Left renal cortex interstitium (tissue), 4 donors: Measurements from ENCODE around the gene JPH3. TPM values are rescaled to one million over a fixed set of nuclear protein-coding genes. Genes with fewer than 3 reads are reported as not detected.
"Not testable (repeated sequence)": the region's sequence is repeated elsewhere in the genome, so short reads cannot be mapped to it uniquely, and the experiment has no call there.

Experiments used
- DNase-seq, 4 donors: peaks; one replicate each; pipeline ENCODE4 v3.0.0-alpha.2; 2013; ENCODE audit warnings: low read depth in 4 of 4, low spot score in 2 of 4, missing footprints in 1 of 4
- polyA plus RNA-seq, 4 donors: library from polyadenylated mRNA; unstranded; fragments of 120-200 nt; gene quantifications; one replicate each; pipeline ENCODE4 v1.2.1, GENCODE V29; 2013; ENCODE audit not compliant: insufficient read length in 4 of 4

The JPH3 gene
- polyA plus RNA-seq, 4 donors = 0.49 to 1.3 (median 0.91) TPM

GRCh38 chr16:87726577-87726976, 124.3 kb downstream of the JPH3 start:
- DNase-seq = not testable (repeated sequence)

DNA sequence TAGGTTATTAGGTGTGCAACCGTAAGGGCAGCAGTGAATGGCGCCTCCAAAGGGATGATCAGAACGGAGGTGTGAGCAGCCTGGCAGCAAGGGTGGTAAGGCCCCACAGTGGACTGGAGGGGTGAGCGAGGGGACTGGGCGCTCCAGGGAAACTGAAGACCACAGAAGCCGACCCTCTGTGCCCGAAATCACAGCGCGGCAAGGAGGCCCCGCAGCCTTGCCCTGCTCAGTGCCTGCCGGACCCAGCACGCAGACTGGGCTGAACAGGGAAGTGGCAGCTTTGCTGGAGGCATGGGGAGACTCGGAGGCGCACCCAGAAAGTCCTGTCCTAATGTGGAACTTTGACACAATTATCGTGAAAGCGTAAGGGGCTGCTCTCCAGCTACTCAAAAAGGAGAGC, 125.0 kb downstream of the JPH3 start:
- no peak for DNase-seq

DNA sequence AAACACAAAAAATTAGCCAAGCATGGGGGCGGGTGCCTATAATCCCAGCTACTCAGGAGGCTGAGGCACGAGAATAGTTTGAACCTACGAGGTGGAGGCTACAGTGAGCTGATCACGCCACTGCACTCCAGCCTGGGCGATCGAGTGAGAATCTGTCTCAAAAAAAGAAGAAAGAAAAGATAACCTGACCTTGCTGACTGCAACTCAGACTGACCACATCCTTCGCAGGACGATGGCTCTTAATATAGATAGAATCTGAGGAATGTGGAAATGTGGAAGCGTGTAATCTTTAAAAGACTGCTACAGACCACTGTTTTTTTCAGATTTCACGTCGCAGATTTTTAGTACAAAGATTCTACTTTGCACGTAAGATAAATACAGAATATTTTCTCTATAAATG, 125.7 kb downstream of the JPH3 start:
- no peak for DNase-seq

DNA sequence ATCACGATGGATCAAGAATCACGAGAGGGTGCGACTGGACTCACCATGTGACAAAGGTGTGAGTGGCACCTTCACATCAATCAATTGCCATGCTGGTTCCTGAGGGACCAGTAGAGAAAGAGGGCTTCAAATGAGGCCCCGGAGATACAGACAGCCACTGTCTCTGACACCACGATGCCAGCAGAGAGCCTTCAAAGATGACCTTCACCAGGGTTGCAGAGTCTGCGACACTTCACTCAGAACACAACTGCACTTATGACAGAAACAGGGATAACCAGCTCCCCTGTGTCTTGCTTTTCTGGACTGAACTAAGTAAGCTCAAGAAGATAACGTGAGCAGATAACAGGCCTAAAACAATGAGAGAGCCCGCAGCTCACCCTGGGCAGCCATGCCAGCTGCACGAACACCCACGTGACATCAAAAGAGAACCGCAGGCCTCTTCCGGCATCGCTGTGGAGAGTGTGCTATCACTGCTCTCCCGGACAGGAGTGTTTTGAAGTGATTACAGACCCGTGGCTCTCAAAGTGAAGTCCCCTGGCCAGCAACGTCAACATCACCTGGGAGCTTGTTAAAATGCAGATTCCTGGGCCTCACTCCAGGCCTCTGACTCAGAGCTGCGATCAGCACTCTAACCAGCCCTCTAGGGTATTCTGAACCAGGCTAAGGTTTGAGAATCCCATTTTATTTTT, 127.1 kb downstream of the JPH3 start:
- DNase-seq = no peak

DNA sequence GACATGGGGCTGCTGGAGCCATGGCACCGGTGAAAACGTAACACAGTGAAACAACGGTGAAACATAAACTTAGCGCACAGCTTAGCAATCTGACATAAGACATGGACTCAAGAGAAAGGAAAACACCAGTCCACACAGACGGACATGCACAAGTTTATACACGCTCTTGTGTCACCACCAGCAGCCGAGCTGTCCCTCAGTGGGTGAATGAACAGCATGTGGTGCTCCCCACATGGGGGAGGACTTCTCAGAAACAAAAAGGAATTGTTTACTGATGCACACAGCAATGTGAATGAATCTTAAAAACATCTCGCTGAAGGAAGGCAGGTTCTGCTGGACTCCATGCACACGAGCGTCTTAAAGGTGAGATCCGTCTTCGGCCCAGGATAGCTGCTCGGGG, 129.3 kb downstream of the JPH3 start:
- no peak for DNase-seq

DNA sequence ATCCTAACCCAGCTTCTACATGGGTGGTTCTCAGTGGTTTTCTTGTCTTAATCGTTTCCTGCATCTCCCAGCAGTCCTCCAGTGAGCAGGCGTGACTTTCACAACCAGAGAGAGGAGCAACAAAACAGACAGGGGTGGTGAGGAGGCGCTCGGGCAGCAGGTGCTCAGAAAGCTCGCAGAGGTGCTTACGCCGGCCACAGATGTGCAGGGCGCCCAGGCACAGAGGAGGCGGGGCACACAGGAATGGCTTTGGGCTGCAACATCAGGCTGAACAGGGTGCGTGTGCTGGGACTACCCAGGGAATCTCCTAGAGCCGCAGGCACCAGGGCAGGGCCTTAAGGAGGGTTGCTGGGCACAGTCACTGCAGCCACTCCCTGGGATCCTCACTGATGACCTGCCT, 130.9 kb downstream of the JPH3 start:
- no peak for DNase-seq

GRCh38 chr16:87734644-87735043, 132.3 kb downstream of the JPH3 start:
- DNase-seq = no peak

GRCh38 chr16:87735270-87736007, 133.1 kb downstream of the JPH3 start:
- DNase-seq = no peak

DNA sequence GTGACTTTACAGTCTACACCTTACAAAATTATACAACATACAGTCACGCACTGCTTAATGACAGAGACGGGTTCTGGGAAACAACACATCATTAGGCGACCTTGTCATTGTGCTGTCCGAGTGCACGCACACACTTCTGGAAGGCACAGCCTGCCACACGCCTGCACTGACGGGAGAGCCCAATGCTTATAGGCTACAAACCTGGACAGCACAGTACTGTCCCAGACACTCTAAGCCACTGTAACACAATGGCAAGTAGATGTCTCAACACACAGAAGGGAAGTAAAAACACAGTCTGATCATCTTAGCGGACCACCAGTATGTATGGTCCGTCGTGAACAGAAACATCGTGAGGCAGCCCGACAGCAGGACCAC, 133.7 kb downstream of the JPH3 start:
- DNase-seq = no peak

- no peak for DNase-seq
Observed at GRCh38 chr16:87739801-87740200, 137.5 kb downstream of the JPH3 start.

GRCh38 chr16:87740441-87740840, 138.1 kb downstream of the JPH3 start:
- DNase-seq = no peak

GRCh38 chr16:87740909-87741424, 138.7 kb downstream of the JPH3 start:
- no peak for DNase-seq

DNA sequence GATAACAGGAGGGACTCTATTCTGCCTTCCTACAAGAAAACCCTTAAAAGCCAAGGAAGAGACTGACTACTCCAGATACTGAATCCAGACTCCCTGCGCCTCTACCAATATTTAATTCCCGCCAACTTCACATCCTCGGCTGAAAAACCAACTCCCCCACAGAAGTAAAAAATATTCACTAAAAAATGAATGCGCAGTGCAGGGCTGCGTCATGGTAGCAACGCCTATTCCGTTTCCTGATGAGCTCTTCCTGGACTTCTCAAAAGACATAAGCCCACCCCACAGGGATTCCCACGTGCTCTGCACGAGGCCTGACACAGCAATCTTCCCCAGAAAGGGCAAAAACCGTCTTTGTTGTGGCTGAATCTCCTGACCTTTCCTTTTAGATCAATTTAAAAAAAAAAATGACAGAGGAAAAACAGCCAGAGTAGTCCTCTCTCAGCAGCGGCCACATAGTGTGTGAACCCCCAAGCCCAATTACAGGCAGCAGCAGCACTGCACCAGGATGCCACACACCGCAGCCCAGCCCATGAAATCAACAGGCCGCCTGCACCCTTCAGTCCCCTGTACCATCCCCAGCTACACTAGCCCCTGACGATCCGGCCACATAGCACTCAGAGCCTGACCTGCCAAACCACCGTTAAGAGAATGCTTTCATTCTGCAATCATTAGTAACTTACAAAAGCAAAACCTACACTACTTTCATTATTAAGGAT, 139.6 kb downstream of the JPH3 start:
- no peak for DNase-seq

GRCh38 chr16:87742781-87743490, 140.6 kb downstream of the JPH3 start:
- no peak for DNase-seq

GRCh38 chr16:87744750-87745514, 142.6 kb downstream of the JPH3 start:
- no peak for DNase-seq

DNA sequence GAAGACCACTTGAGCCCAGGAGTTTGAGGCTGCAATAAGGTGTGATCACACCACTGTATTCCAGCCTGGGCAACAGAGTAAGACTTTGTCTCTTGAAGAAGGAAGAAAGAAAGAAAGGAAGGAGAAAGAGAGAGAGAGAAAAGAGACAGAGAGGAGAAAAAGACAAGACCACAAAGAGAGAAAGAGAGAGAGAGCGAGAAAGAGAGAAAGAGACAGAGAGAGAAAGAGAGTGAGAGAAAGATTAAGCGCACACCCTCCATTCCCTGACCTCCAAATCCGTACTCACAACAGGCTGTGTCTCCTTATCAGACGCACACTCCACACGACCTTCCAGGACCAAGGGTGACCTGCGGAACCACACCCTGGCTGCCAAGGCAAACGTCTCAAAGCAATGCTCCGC, 143.9 kb downstream of the JPH3 start:
- DNase-seq = no peak
